NK-92 (cell line): ENCODE data around the gene NUB1.
"Not testable (repeated sequence)": the region's sequence is repeated elsewhere in the genome, so short reads cannot be mapped to it uniquely, and the experiment has no call there.

Experiments
- DNase-seq: peaks from one replicate; lab custom pipeline; 2025; ENCODE audit not compliant: unreplicated experiment; lab: John Stamatoyannopoulos, UW

Gene NUB1

GRCh38 chr7:151341357-151342101 lies at the start of gene NUB1:
Gene NUB1 (plus strand): TSS chr7:151341812. CDS start chr7:151345350, 3,538 bp downstream.
- peak; percentile 24 for DNase-seq

GRCh38 chr7:151292850-151293249 lies 48.8 kb upstream of the NUB1 start:
- DNase-seq = no peak

- no peak for DNase-seq
These were observed 45.2 kb upstream of the NUB1 start for GRCh38 chr7:151296202-151296992.

GRCh38 chr7:151298765-151299164 lies 42.8 kb upstream of the NUB1 start:
- DNase-seq = no peak

GRCh38 chr7:151299530-151299929 lies 42.1 kb upstream of the NUB1 start:
- DNase-seq = no peak

GRCh38 chr7:151299940-151300645 lies 41.5 kb upstream of the NUB1 start:
- DNase-seq = no peak

- DNase-seq = no peak
These were observed 39.8 kb upstream of the NUB1 start for GRCh38 chr7:151301471-151302462.

GRCh38 chr7:151304251-151304650 lies 37.4 kb upstream of the NUB1 start:
- not testable (repeated sequence) for DNase-seq

GRCh38 chr7:151304856-151305255 lies 36.8 kb upstream of the NUB1 start:
- no peak for DNase-seq

- DNase-seq = no peak
These were observed 35.2 kb upstream of the NUB1 start for GRCh38 chr7:151306374-151306773.

GRCh38 chr7:151306860-151307259 lies 34.8 kb upstream of the NUB1 start:
- no peak for DNase-seq

- no peak for DNase-seq
These were observed 34.1 kb upstream of the NUB1 start for GRCh38 chr7:151307536-151307935.

- DNase-seq = no peak
These were observed 33.4 kb upstream of the NUB1 start for GRCh38 chr7:151308256-151308655.

GRCh38 chr7:151308791-151309190 lies 32.8 kb upstream of the NUB1 start:
- no peak for DNase-seq

GRCh38 chr7:151309311-151309710 lies 32.3 kb upstream of the NUB1 start:
- no peak for DNase-seq

GRCh38 chr7:151310578-151310977 lies 31.0 kb upstream of the NUB1 start:
- no peak for DNase-seq

- no peak for DNase-seq
These were observed 30.2 kb upstream of the NUB1 start for GRCh38 chr7:151311294-151311864.

GRCh38 chr7:151312356-151312755 lies 29.3 kb upstream of the NUB1 start:
- no peak for DNase-seq

- no peak for DNase-seq
These were observed 28.5 kb upstream of the NUB1 start for GRCh38 chr7:151312831-151313809.
